B cell (primary cell): Measurements from ENCODE around the gene FER.

Source experiments
- EZH2 ChIP-seq: IDR thresholded peaks from 2 replicates; pipeline ENCODE4 v1.6.1; 2012; ENCODE audit warnings: borderline replicate concordance, low read depth, mild to moderate bottlenecking, moderate library complexity, low read length; ENCODE audit not compliant: insufficient read depth, poor library complexity, severe bottlenecking
- TF ChIP-seq, protein P1 (sequence below): fragments of 200-600 bp; IDR thresholded peaks from one replicate; pipeline ENCODE4 v1.8.0; 2022; ENCODE audit warnings: antibody characterized with exemption, mild to moderate bottlenecking

DNA sequence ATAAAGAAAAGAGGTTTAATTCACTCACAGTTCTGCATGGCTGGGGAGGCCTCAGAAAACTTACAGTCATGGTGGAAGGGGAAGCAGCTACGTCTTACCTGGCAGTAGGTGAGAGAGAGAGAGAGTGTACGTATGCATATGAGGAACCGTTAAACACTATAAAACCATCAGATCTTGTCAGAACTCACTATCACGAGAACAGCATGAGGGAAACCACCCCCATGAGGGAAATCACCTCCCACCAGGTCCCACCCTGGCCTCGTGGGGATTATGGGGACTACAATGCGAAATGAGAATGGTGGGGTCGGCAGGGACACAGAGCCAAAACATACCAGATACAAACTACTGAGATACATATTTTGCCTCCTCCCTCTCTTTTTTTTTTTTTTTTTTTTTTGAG, 10.8 kb upstream of the FER start:
- TF ChIP-seq, protein P1, sequence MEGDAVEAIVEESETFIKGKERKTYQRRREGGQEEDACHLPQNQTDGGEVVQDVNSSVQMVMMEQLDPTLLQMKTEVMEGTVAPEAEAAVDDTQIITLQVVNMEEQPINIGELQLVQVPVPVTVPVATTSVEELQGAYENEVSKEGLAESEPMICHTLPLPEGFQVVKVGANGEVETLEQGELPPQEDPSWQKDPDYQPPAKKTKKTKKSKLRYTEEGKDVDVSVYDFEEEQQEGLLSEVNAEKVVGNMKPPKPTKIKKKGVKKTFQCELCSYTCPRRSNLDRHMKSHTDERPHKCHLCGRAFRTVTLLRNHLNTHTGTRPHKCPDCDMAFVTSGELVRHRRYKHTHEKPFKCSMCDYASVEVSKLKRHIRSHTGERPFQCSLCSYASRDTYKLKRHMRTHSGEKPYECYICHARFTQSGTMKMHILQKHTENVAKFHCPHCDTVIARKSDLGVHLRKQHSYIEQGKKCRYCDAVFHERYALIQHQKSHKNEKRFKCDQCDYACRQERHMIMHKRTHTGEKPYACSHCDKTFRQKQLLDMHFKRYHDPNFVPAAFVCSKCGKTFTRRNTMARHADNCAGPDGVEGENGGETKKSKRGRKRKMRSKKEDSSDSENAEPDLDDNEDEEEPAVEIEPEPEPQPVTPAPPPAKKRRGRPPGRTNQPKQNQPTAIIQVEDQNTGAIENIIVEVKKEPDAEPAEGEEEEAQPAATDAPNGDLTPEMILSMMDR, result no peak
- TF ChIP-seq EZH2, result no peak
